ENCODE data around the gene HOXD13. TPM values are rescaled to one million over a fixed set of nuclear protein-coding genes. Genes with fewer than 3 reads are reported as not detected.

The HOXD13 gene
- not detected in 2 replicates for total RNA-seq

DNA sequence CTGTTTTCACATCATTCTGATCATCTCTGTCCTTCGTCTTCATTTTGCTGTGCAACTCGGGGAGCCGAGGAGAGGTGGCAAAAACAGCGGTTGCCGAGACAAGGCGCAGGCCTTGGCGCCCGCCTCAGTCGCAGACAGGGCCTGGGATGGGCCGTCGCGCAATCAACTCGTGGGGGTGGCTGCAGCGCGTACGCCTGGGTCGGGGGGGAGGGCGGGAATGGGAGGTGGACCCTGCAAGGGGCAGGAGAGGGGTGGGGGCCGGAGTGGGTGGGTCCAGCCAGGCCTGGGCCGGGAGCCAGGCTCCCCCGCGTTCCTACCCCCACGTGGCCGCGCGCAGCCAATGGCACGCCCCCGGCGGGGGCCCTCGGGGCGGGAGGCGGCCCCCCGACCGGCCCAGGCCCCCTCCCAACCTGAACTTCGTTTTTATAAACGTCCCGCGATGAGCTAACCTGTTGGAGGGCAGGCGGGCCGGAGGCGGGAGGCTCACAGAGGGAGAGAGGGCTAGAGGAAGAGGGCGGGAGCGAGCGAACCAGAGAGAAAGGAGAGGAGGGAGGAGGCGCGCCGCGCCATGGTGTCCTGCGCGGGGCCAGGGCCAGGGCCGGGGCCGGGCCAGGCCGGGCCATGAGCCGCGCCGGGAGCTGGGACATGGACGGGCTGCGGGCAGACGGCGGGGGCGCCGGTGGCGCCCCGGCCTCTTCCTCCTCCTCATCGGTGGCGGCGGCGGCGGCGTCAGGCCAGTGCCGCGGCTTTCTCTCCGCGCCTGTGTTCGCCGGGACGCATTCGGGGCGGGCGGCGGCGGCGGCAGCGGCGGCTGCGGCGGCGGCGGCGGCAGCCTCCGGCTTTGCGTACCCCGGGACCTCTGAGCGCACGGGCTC lies at the start of gene HOXD13:
Gene HOXD13 (plus strand): TSS at position 452 of the 875 bp plus-strand sequence. CDS start 170 bp downstream, at position 622.
- no peak for DNase-seq (ENCODE audit: extremely low read depth, low read depth, low spot score)

- no peak for DNase-seq (ENCODE audit: extremely low read depth, low read depth, low spot score)
Observed at GRCh38 chr2:176056406-176056805, 36.1 kb upstream of the HOXD13 start.

GRCh38 chr2:176063958-176064357 lies 28.6 kb upstream of the HOXD13 start:
- no peak for DNase-seq (ENCODE audit: extremely low read depth, low read depth, low spot score)

- DNase-seq (ENCODE audit: extremely low read depth, low read depth, low spot score): no peak
Observed at GRCh38 chr2:176066645-176067588, 25.6 kb upstream of the HOXD13 start.

GRCh38 chr2:176067589-176068418 lies 24.7 kb upstream of the HOXD13 start:
- no peak for DNase-seq (ENCODE audit: extremely low read depth, low read depth, low spot score)

DNA sequence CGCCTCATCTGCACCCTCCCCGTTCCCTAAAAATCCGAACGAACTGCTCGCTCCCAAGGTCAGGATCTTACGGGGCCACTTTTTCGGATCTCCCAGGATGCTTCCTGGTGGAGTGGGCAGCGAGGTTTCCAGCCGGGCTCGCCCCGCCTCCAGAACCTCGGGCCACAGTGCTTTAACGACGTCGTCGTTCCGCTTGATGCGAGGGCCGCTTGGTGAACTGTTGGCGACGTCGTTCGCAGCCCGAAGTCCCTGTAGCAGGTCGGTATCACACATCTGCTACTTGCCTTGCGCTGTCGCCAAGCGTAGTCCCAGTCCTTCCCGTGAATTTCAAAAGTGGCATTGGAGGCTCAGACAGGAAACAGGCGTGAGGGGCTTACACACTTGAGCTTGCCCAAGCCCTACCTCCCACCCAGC lies 24.1 kb upstream of the HOXD13 start:
- DNase-seq (ENCODE audit: extremely low read depth, low read depth, low spot score): no peak

- no peak for DNase-seq (ENCODE audit: extremely low read depth, low read depth, low spot score)
Observed at GRCh38 chr2:176071330-176072291, 20.9 kb upstream of the HOXD13 start.

DNA sequence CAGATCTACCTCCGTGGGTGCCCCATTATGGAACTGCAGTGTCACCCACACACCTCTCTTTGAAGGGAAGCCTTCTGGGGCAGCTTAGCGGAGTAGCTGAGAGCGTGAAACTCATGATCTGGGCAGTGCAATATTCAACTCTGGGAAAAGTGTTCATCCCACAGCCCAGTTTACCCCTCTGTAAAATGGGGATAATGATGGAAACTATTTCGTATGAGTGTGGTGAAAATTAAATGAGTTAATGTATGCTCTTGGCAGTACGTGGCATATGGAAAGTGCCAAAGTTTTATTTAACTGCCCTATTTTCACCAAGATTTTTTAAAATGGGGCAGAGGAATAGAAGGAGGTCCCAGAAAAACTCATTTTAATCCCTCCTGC lies 20.2 kb upstream of the HOXD13 start:
- DNase-seq (ENCODE audit: extremely low read depth, low read depth, low spot score): no peak

GRCh38 chr2:176072951-176073904 lies 19.3 kb upstream of the HOXD13 start:
- no peak for DNase-seq (ENCODE audit: extremely low read depth, low read depth, low spot score)

DNA sequence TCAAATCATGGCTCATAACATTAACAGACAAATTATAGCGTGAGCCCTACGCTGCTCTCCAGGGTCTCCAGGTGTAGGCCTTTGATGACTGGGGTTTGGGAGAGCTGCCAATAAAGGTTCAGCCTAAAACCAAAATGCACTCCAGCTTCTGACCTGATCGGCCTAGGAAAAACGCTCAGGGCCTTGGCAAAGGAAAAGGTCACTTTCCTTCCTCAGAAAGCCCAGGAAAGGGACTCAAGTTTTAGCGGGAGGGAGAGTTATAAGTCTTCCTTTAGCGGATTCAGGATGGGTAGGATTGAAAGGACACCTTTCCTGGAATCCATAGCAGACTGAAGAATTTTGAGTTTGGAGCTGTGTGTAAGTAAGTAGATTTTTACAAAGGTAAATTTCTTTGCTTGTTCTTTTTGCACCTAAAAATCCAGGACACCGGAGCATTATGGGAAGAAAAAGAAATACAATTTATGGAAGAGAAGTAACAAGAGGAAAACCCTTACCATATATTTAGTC lies 17.5 kb upstream of the HOXD13 start:
- DNase-seq (ENCODE audit: extremely low read depth, low read depth, low spot score): no peak

- no peak for DNase-seq (ENCODE audit: extremely low read depth, low read depth, low spot score)
Observed at GRCh38 chr2:176075481-176075880, 17.0 kb upstream of the HOXD13 start.

DNA sequence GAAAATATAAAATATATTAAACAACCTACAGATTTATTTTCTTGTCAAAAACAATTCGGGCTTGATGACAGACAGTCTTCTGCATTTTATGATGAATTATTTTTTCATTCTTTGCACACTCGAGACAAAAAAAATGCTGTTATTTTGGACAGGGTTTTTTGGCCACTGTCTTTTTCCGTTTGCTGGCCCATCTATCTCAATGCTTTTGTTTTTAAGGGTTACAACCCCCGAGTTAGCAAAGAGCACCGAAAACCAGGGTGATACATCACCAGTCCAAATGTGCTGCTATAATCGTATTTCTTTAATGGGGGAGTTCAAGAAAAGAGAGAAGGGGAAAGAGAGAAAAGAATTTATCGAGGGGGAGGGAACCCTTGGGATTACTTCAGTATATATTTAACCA lies 16.5 kb upstream of the HOXD13 start:
- no peak for DNase-seq (ENCODE audit: extremely low read depth, low read depth, low spot score)

DNA sequence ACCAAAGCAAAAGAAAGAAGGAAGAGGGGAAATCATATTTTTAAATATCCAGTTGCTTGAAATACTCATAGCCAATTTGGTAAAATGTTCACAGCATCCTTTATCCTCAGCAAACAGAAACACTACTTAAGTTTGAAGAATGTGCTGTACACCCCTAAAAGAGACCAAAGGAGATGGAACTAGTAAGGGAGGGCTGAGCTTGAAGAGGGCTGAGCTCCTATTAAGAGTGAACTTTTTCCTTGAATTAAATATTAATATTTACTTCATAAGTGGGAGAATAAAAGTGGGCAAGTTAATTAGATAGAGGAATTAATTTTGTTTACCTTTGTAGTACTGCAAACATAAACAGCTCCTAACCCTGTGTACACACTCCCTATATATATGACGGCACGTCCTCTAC lies 15.7 kb upstream of the HOXD13 start:
- no peak for DNase-seq (ENCODE audit: extremely low read depth, low read depth, low spot score)

DNA sequence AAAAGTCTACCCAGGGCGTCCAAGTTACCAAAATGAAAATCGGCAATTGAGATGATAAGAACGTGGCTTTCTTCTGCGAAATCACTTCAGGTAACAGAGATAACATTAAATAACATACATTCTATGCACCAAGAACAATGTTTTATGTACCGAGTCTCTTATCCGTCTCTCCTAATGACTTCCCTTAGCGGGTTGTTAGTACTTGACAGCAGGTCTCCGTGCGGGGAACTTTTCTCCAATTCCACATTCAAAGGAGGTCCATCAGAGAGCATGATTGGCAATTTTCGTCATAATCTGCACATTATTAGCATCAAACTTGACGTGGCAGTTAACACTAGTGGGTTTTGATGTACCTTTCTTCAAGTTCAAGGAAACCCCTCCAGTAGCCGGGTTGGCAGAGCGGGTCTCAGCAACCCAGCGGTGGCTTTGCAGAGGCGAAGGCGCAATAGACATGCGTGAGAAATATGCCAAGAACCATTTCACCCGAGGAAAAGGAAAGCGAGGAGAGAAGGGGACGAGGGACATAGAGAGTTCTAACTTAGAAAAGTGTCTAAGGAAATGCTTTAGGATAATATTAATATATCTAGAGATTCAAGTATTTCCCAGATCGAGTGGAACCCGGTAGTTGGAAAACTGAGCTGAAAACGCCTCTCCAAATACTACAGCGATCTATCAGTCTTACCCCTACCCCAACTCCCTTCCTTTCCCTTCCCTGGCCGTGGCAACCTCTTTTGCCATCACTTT lies 13.8 kb upstream of the HOXD13 start:
- DNase-seq (ENCODE audit: extremely low read depth, low read depth, low spot score): no peak

DNA sequence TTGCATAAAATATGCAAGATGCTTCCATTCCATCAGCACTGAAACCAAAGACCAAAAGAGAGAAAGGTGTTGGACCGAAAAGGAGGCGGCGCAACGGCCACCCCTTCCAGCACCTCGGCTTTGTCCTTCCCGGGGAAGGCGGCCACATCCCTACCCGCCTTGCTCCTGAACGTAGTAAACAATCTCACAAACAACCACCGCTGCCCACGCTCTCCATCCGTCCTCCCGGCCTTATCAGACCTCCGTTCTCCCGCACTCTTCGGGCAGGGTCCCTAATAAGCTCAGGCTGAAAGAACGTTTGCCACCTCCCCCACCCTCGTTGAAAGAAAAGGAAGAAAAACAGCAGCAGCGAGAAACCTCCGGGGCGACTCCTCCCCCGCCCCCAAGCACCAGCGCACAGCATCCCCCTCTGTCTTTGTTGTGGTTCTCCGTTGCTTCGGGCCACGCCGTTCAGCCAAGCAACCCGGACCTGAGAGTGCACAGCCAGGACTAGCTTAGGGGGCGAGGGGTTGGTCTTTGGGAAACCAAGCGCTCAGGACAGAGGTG lies 13.2 kb upstream of the HOXD13 start:
- DNase-seq (ENCODE audit: extremely low read depth, low read depth, low spot score): no peak

DNA sequence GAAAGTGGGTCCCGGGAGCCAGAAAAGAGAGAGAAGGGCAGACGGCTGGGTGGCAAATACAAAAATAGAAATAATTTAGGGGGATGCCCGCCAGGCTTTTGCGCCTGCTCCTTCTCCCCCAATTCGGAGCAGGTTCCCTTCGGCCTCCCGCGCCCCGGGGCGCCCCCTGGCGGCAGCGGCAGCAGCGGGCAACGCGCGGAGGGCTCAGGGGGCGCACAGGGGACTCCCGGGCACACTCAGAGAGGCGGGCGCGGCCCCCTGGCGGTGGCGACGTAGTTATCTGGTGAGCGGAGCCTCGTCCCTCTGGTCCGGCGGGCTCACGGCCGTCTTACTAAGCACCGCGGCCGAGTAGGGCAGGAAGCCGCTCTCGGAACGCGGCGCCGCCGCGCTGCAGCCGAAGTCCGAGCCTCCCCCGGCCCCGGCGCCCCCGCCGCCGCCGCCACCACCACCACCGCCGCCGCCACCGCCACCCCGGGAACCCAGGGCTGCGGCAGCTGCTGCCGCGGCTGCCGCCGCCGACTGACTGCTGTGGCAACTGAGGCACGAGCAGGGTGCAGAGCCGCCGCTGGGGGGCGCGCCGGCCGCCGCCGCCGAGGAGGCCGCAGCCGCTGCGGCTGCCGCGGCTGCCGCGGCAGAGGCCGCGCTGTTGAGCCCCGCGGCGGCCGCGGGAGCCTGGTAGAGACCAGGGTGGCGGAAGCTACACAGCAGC lies 12.5 kb upstream of the HOXD13 start:
- no peak for DNase-seq (ENCODE audit: extremely low read depth, low read depth, low spot score)

Measured in glomerular endothelial cell (primary cell).